HEK293 (cell line): ENCODE data around the gene CALHM6.

Experiments used
- CTCF ChIA-PET: fragments of 350-600 bp; formaldehyde crosslinking; extraction: SDS; loops from one replicate; lab custom pipeline; 2021; ENCODE audit warnings: antibody characterized with exemption; lab: Yijun Ruan, JAX
- POLR2A ChIA-PET: fragments of 300-600 bp; formaldehyde crosslinking; extraction: SDS; loops from one replicate; lab custom pipeline; 2020; ENCODE audit warnings: antibody characterized with exemption, inconsistent platforms; lab: Yijun Ruan, JAX
- H3K27ac ChIP-seq: fragments of 200-500 bp; sonication (Bioruptor generic); 2 replicates; pipeline ENCODE4 v1.5.1; 2014; ENCODE audit warnings: low read depth, low read length, control low read depth, inconsistent platforms; ENCODE audit errors: extremely low read depth
- H3K36me3 ChIP-seq, 2 experiments: fragments of 200-500 bp in 1 of 2; sonication (Bioruptor generic) in 1 of 2; 1 replicate in 1 of 2; 2 replicates in 1 of 2; pipeline ENCODE4 v1.5.1; 2014 to 2017; ENCODE audit warnings: inconsistent platforms in 2 of 2, low read length in 2 of 2; ENCODE audit not compliant: control insufficient read depth in 2 of 2, insufficient read depth in 1 of 2
- H3K4me1 ChIP-seq: fragments of 200-500 bp; sonication (Bioruptor generic); 2 replicates; pipeline ENCODE4 v1.5.1; 2014; ENCODE audit warnings: mild to moderate bottlenecking, low read length, inconsistent platforms; ENCODE audit not compliant: control insufficient read depth, insufficient read depth
- H3K4me3 ChIP-seq: 2 replicates; pipeline ENCODE4 v1.5.1; 2011; ENCODE audit warnings: low read depth, mild to moderate bottlenecking, control low read depth, low read length, moderate library complexity
- H3K9me3 ChIP-seq: fragments of 200-500 bp; sonication (Bioruptor generic); 2 replicates; pipeline ENCODE4 v1.5.1; 2014; ENCODE audit warnings: low read depth, low read length, inconsistent platforms; ENCODE audit not compliant: control insufficient read depth, insufficient read depth
- AEBP2 ChIP-seq: fragments of 450-650 bp; formaldehyde crosslinking; IDR thresholded peaks from 2 replicates; pipeline ENCODE4 v1.5.1; 2016; ENCODE audit warnings: missing biosample characterization, missing genetic modification characterization, borderline replicate concordance
- CTCF ChIP-seq: fragments of 450-650 bp; formaldehyde crosslinking; IDR thresholded peaks from 2 replicates; pipeline ENCODE4 v1.5.1; 2016; ENCODE audit warnings: missing biosample characterization, missing genetic modification characterization
- GFI1B ChIP-seq: fragments of 450-650 bp; formaldehyde crosslinking; IDR thresholded peaks from 2 replicates; pipeline ENCODE4 v1.5.1; 2016; ENCODE audit warnings: missing biosample characterization, missing genetic modification characterization
- PRDM10 ChIP-seq: fragments of 450-650 bp; formaldehyde crosslinking; IDR thresholded peaks from 2 replicates; pipeline ENCODE4 v1.5.1; 2016; ENCODE audit warnings: missing biosample characterization, missing genetic modification characterization
- PRDM4 ChIP-seq: fragments of 450-650 bp; formaldehyde crosslinking; IDR thresholded peaks from 2 replicates; pipeline ENCODE4 v1.5.1; 2017; ENCODE audit warnings: missing biosample characterization, missing genetic modification characterization
- PRDM6 ChIP-seq: fragments of 450-650 bp; formaldehyde crosslinking; IDR thresholded peaks from 2 replicates; pipeline ENCODE4 v1.5.1; 2017; ENCODE audit warnings: missing biosample characterization, missing genetic modification characterization
- ZBTB1 ChIP-seq: fragments of 450-650 bp; formaldehyde crosslinking; IDR thresholded peaks from 2 replicates; pipeline ENCODE4 v1.5.1; 2016; ENCODE audit warnings: missing biosample characterization, missing genetic modification characterization
- ZBTB17 ChIP-seq: fragments of 450-650 bp; formaldehyde crosslinking; IDR thresholded peaks from 2 replicates; pipeline ENCODE4 v1.5.1; 2016; ENCODE audit warnings: missing biosample characterization, missing genetic modification characterization
- ZFP3 ChIP-seq: fragments of 450-650 bp; formaldehyde crosslinking; IDR thresholded peaks from 2 replicates; pipeline ENCODE4 v1.5.1; 2016; ENCODE audit warnings: low read depth, missing biosample characterization, missing genetic modification characterization
- ZNF2 ChIP-seq: fragments of 450-650 bp; formaldehyde crosslinking; IDR thresholded peaks from 2 replicates; pipeline ENCODE4 v1.5.1; 2016; ENCODE audit warnings: missing biosample characterization, missing genetic modification characterization
- ZNF23 ChIP-seq: fragments of 450-650 bp; formaldehyde crosslinking; IDR thresholded peaks from 2 replicates; pipeline ENCODE4 v1.5.1; 2016; ENCODE audit warnings: missing biosample characterization, missing genetic modification characterization, borderline replicate concordance
- ZNF239 ChIP-seq: fragments of 450-650 bp; formaldehyde crosslinking; IDR thresholded peaks from 2 replicates; pipeline ENCODE4 v1.5.1; 2016; ENCODE audit warnings: missing biosample characterization, missing genetic modification characterization
- ZNF292 ChIP-seq: fragments of 450-650 bp; formaldehyde crosslinking; IDR thresholded peaks from 2 replicates; pipeline ENCODE4 v1.5.1; 2016; ENCODE audit warnings: low read depth, missing biosample characterization, missing genetic modification characterization, borderline replicate concordance
- ZNF473 ChIP-seq: fragments of 450-650 bp; formaldehyde crosslinking; IDR thresholded peaks from 2 replicates; pipeline ENCODE4 v1.5.1; 2017; ENCODE audit warnings: missing biosample characterization, missing genetic modification characterization
- ZSCAN30 ChIP-seq: fragments of 450-650 bp; IDR thresholded peaks from 2 replicates; pipeline ENCODE4 v1.5.1; 2018; ENCODE audit warnings: missing biosample characterization, mild to moderate bottlenecking, missing genetic modification characterization, moderate library complexity

CALHM6 gene

GRCh38 chr6:116439522-116440051 is 21.6 kb upstream of the CALHM6 start:
- Histone ChIP-seq H3K27ac (no peak overlapping the region), H3K36me3 (peaks cover 1 to 21% of the 10 kb centered on the region in 2 experiments; a peak in 2 of 3 replicates), H3K9me3 (no peaks in the 10 kb centered on the region), H3K4me3 (no peak overlapping the region), H3K4me1 (0 out of 2 replicates have a peak, but pooled peaks cover 3% of the 10 kb centered on the region)
- TF ChIP-seq PRDM4 (tag by site-specific recombination) (peak; percentile 39; the same call in 1 of the 2 replicates), ZBTB1 (tag by site-specific recombination) (no peak), PRDM10 (tag by site-specific recombination) (peak; percentile 70)
- ChIA-PET POLR2A (interaction anchor here (0.6 kb wide), 1 partner anchor 117 kb away, joined by 3 read pairs; no protein-coding TSS in a partner anchor), CTCF (interaction anchor here (0.7 to 1.3 kb wide), 7 partner anchors 8 to 428 kb away, joined by 3 to 5 read pairs (median 4); no protein-coding TSS in a partner anchor)

GRCh38 chr6:116443105-116443504 is 18.1 kb upstream of the CALHM6 start:
- POLR2A ChIA-PET = no interaction called here

More at GRCh38 chr6:116443105-116443504, 18.1 kb upstream of the CALHM6 start:
- no peak for TF ChIP-seq ZNF292 (tag by site-specific recombination)
- TF ChIP-seq GFI1B = no peak
- TF ChIP-seq AEBP2 (tag by site-specific recombination) = no peak
- no peak for TF ChIP-seq ZBTB17 (tag by site-specific recombination)
- TF ChIP-seq ZNF23 (tag by site-specific recombination) = no peak
- TF ChIP-seq ZFP3 (tag by site-specific recombination) = no peak
- TF ChIP-seq PRDM6 (tag by site-specific recombination) = no peak
- no peak for TF ChIP-seq ZBTB1 (tag by site-specific recombination)
- no peak for TF ChIP-seq ZNF473
- TF ChIP-seq ZSCAN30 (tag by site-specific recombination) = no peak
- no peak for TF ChIP-seq CTCF
- TF ChIP-seq ZNF2 = no peak
- TF ChIP-seq ZNF239 (tag by site-specific recombination) = no peak
- TF ChIP-seq, all 188 proteins: peak for 0
- Histone ChIP-seq H3K4me3 (no peak overlapping the region), H3K27ac (no peak overlapping the region), H3K4me1 (peaks cover 17% of the 10 kb centered on the region), H3K9me3 (no peaks in the 10 kb centered on the region), H3K36me3 (no peaks in the 10 kb centered on the region)
- CTCF ChIA-PET = interaction anchor here (0.6 to 6.8 kb wide), 8 partner anchors 11 to 154 kb away, joined by 3 to 47 read pairs (median 4); no protein-coding TSS in a partner anchor
